Muscle of leg (tissue), 11 donors: ENCODE results near the gene SDK1. TPM values are rescaled to one million over a fixed set of nuclear protein-coding genes. Genes with fewer than 3 reads are reported as not detected.

ENCODE experiments used
- DNase-seq: peaks from one replicate; pipeline ENCODE4 v3.0.0; 2013
- H3K27ac ChIP-seq: one replicate; pipeline ENCODE4 v1.5.1; 2013; ENCODE audit warnings: mild to moderate bottlenecking, low read length, control low read depth
- H3K27me3 ChIP-seq: one replicate; pipeline ENCODE4 v1.6.1; 2013; ENCODE audit warnings: low read length; ENCODE audit not compliant: control insufficient read depth, insufficient read depth
- H3K36me3 ChIP-seq: one replicate; pipeline ENCODE4 v1.6.1; 2013; ENCODE audit warnings: low read length; ENCODE audit not compliant: control insufficient read depth, insufficient read depth
- H3K4me1 ChIP-seq: one replicate; pipeline ENCODE4 v1.6.1; 2013; ENCODE audit warnings: low read length; ENCODE audit not compliant: control insufficient read depth, insufficient read depth
- H3K4me3 ChIP-seq: one replicate; pipeline ENCODE4 v1.5.1; 2013; ENCODE audit warnings: low read length, control low read depth
- H3K9me3 ChIP-seq: replicated peaks from 2 replicates; pipeline ENCODE4 v1.6.1; 2013; ENCODE audit warnings: low read depth, low read length; ENCODE audit not compliant: control insufficient read depth
- WGBS: methylation state at CpG from one replicate; pipeline ENCODE4 v1.1.5; 2013; ENCODE audit warnings: missing lambda C conversion rate; ENCODE audit not compliant: insufficient coverage; 5-methylcytosine and 5-hydroxymethylcytosine counted together
- polyA plus RNA-seq, 8 donors: library from polyadenylated mRNA; unstranded; fragments of 120-200 nt; gene quantifications; one replicate each; pipeline versions ENCODE4 v1.2.1 to v1.2.3, GENCODE V29; 2013; ENCODE audit warnings: inconsistent platforms in 1 of 8, low replicate concordance in 1 of 8; ENCODE audit not compliant: insufficient read length in 8 of 8, insufficient read depth in 1 of 8
- total RNA-seq: library from RNA; stranded (reverse); fragments of 120-200 nt; gene quantifications from one replicate; pipeline ENCODE4 v1.2.4, GENCODE V29; 2013

The SDK1 gene
- total and polyA plus RNA-seq, 9 donors = 2.3 to 6.4 (median 3.6) TPM

DNA sequence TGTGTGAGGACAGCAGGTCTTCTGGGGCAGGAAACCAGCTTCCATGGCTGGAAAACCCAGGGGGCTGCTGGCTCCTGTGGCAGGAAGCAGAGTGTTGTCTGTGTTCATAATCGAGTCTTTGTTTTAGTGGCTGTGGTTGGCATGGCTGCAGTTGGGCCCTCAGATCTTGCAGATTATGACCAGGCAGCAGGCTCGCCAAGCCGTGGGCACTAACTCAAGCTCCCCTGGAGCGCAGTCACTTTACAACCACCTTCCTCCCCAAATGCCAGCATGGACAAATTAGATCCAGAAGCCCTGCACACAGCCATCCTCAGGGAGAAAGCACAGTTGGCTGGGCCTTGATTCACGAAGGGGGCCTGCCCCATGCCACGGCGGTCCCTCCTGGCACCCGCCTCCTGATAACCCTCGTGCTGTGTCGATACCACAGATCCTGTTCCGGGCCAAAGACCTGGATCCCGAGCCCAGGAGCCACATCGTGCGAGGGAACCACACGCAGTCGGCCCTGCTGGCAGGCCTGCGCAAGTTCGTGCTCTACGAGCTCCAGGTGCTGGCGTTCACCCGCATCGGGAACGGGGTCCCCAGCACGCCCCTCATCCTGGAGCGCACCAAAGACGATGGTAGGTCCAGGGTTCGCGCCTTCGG lies 828.5 kb downstream of the SDK1 start:
- H3K9me3 ChIP-seq = no peaks in the 10 kb centered on the region
- H3K4me3 ChIP-seq = no peak overlapping the region
- H3K36me3 ChIP-seq = no peaks in the 10 kb centered on the region
- peaks cover 15% of the 10 kb centered on the region for H3K4me1 ChIP-seq
- 90% methylated on average over 29 of the region's 29 CpGs for WGBS
- no peak overlapping the region for H3K27ac ChIP-seq
- peak; percentile 30 for DNase-seq
- H3K27me3 ChIP-seq = peaks cover 2% of the 10 kb centered on the region

DNA sequence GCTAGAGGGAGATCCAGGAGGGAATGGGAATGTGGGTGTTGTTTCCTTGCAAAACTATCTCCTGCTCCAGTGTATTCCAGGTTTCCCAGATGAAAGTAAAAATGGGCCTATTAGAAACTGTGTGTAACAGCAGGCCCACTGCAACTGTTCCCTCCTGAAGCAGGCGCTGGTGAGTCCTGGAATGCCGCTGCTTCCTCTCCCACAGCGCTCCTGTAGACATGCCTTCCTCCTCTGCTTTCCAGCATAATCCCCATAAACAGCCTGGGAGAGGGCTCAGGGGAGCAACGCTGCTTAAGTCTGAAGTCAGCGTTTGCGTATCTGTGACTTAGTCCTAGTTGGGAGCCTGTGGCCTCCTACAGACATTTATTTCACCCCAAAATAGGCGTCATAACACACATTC lies 830.0 kb downstream of the SDK1 start:
- Histone ChIP-seq H3K27ac (no peak overlapping the region), H3K4me3 (no peak overlapping the region), H3K4me1 (peaks cover 21% of the 10 kb centered on the region), H3K9me3 (no peaks in the 10 kb centered on the region), H3K36me3 (no peaks in the 10 kb centered on the region), H3K27me3 (peaks cover 2% of the 10 kb centered on the region)
- peak; percentile 47 for DNase-seq
- 35% methylated on average over 6 of the region's 7 CpGs for WGBS

DNA sequence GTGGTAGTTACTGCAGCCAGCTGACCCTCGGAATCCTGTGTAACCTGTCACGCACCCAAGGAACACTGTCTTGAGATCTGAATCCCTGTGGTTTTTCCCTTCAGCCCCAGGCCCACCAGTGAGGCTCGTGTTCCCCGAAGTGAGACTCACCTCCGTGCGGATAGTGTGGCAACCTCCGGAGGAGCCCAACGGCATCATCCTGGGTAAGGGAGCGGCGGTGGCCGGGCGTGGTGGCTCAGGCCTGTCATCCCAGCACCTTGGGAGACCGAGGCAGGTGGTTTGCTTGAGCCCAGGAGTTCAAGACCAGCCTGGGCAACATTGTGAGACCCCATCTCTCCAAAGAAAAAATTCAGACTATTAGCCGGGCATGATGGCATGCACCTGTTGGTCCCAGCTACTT lies 831.2 kb downstream of the SDK1 start:
- no peaks in the 10 kb centered on the region for H3K36me3 ChIP-seq
- 98% methylated on average over 12 of the region's 14 CpGs for WGBS
- no peak overlapping the region for H3K4me3 ChIP-seq
- peaks cover 2% of the 10 kb centered on the region for H3K27me3 ChIP-seq
- H3K27ac ChIP-seq = no peak overlapping the region
- no peaks in the 10 kb centered on the region for H3K9me3 ChIP-seq
- DNase-seq = no peak
- H3K4me1 ChIP-seq = peaks cover 21% of the 10 kb centered on the region

DNA sequence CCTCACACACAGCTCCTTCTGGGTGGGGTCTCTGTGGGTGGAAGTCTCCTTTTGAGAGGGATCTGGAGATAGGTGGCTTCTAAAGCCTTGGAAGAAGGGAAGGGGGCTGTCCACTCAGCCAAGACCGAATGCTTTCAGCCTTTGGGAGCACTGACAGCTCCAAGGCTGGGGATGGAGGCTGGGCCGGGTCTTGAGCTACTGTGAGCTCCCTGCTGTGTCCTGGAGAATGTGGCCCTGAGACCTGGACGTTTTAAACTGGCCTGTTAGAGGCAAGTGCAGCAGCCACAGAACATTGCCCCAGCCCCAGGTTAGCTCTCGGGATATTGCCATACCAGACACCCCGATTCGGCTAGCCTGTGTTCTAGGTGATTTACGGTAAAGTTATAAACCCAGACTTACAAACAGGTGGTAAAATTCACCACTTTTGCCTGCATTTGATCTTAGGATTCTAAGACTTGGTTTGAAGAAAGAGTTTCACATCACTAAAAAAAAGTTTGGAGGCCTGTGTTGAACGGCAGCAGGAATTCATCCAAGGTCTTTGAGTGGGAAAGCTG lies 832.5 kb downstream of the SDK1 start:
- peaks cover 2% of the 10 kb centered on the region for H3K27me3 ChIP-seq
- no peaks in the 10 kb centered on the region for H3K9me3 ChIP-seq
- H3K4me1 ChIP-seq = peaks cover 21% of the 10 kb centered on the region
- WGBS = 62% methylated on average over 7 of the region's 8 CpGs
- no peak overlapping the region for H3K4me3 ChIP-seq
- no peak for DNase-seq
- no peak overlapping the region for H3K27ac ChIP-seq
- H3K36me3 ChIP-seq = no peaks in the 10 kb centered on the region

DNA sequence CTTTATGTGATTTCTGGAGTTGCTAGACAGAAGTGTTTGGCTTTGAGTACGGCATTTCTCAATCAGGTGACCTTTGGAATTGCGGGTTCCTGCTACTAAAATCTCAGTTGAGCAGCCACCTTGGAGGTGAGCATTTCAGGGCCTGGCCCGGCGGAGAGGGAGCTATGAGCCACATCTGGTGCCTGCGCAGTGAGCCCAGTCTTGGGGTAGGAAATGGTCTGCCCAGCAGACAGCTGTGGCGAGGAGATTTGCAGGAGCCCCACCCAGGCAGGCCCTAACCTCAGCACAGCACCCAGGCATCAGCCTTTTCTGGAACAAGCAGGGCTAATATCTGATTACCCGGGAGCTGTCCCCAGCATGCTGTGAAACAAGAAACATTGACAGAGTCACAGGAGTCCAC lies 833.2 kb downstream of the SDK1 start:
- Histone ChIP-seq H3K9me3 (no peaks in the 10 kb centered on the region), H3K36me3 (no peaks in the 10 kb centered on the region), H3K4me1 (peaks cover 21% of the 10 kb centered on the region), H3K27ac (no peak overlapping the region), H3K27me3 (peaks cover 2% of the 10 kb centered on the region), H3K4me3 (no peak overlapping the region)
- 74% methylated on average over 6 of the region's 7 CpGs for WGBS
- DNase-seq = no peak

DNA sequence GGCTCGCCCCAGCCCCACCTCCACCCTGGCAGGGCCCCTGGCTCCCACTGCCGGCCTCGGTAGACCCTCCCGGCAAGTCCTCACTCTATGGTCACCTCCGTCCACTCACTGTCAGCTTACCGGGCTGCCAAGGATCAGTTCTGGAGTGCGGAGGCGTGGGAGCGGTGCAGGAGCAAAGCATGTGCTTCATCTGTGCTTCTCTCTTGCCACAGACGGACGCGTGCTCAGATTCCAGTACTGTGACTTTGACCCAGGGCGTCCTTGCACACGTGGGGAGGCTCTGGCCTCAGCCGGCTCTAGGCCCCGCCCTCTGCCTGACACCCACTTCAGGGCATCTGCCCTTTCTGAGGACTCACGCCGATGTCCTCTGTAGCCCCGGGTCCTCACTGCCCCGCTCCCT lies 833.6 kb downstream of the SDK1 start:
- Histone ChIP-seq H3K27ac (no peak overlapping the region), H3K36me3 (no peaks in the 10 kb centered on the region), H3K27me3 (peaks cover 2% of the 10 kb centered on the region), H3K4me1 (peaks cover 19% of the 10 kb centered on the region), H3K4me3 (no peak overlapping the region), H3K9me3 (no peaks in the 10 kb centered on the region)
- 70% methylated on average over 18 of the region's 20 CpGs for WGBS
- no peak for DNase-seq

DNA sequence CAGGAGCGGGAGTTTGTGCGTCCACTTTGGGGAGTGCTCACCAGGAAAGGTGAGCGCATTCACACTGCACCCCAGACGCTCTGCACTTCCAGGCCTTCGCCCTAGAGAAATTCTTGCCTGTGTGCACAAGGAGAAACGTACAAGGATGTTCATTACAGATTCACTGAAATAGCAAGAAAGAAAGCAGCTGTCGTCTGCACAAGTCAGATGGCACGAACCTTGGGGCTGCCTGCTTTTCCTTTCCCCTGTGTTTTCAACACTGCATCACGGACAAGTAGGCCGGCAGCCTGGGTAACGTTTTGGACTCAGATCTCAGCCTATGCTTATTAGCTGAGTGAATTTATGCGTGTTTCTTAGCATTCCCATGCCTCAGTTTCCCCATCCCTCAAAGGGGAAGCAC lies 834.2 kb downstream of the SDK1 start:
- no peak for DNase-seq
- Histone ChIP-seq H3K27me3 (peaks cover 1% of the 10 kb centered on the region), H3K36me3 (no peaks in the 10 kb centered on the region), H3K27ac (no peak overlapping the region), H3K9me3 (no peaks in the 10 kb centered on the region), H3K4me3 (no peak overlapping the region), H3K4me1 (peaks cover 16% of the 10 kb centered on the region)
- 70% methylated on average over 10 of the region's 12 CpGs for WGBS

DNA sequence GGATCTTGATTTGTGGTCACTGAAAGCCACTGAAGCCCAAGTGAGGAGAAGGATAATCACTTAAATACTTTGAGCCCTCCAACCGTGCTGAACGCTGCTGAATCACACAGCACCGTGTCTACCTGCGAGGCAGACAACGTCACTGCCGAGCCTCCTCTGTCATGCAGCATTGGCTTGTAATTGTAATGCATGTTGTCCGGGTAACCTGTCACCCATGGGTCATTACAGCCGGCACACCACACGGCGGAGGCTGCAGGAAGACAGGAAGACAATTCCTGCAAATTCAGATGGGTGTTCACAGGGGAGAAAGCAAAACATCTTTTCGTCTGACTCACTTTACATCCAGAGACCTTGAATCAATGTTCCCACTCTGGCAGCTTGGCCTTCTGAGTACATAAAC lies 835.0 kb downstream of the SDK1 start:
- no peak overlapping the region for H3K27ac ChIP-seq
- H3K36me3 ChIP-seq = no peaks in the 10 kb centered on the region
- no peaks in the 10 kb centered on the region for H3K9me3 ChIP-seq
- no peak for DNase-seq
- no peaks in the 10 kb centered on the region for H3K27me3 ChIP-seq
- 36% methylated on average over 9 of the region's 11 CpGs for WGBS
- H3K4me3 ChIP-seq = no peak overlapping the region
- peaks cover 14% of the 10 kb centered on the region for H3K4me1 ChIP-seq

DNA sequence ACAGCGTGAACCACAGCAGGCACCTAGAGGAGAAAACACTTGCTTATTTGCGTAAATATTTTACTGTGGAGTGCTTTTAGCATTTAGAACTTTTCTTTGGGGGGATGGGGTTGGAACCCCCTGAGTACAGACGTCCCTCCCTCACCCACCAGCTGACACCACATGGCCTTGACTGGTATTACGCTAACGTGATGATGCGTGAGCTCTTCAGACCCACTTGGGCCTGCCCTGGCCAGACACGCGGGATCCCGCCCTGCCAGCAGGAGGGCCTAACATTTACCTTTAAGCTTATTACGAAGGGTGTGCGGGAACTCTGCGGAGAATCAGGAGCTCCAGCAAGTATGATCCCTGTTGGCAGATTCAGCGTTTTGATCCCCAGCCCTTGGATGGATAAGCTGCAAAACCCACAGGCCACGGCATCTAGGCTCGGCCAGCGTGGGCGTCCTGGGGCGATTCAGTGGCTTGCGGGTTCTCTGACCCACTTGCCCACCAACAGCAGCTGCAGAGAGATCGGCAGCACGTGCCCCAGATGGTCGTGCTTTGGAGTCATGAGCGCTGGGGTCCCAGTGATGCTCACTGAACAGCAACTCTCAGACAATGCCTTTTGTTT lies 835.6 kb downstream of the SDK1 start:
- Histone ChIP-seq H3K27me3 (no peaks in the 10 kb centered on the region), H3K4me3 (no peak overlapping the region), H3K27ac (no peak overlapping the region), H3K9me3 (no peaks in the 10 kb centered on the region), H3K4me1 (peaks cover 14% of the 10 kb centered on the region), H3K36me3 (no peaks in the 10 kb centered on the region)
- WGBS = 87% methylated on average over 20 of the region's 23 CpGs
- DNase-seq = no peak

DNA sequence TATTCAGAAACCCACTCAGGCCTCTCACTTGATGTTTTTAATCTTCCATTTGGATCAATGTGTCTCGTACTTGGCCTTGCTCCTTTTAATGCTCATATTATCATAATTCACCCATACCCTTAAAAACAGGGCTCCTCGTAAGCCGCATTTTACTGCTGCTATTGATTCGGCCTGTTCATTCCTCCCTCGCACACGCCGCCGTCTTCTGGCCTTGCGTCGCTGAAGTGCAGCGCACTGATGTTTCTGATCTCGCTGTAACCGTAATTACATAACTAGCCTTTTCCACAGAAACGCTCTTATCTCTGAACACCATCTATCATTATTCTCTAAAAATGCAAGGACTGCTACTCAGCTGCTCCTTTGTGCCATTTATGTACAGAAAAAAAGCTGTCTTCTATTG lies 836.5 kb downstream of the SDK1 start:
- Histone ChIP-seq H3K27ac (no peak overlapping the region), H3K9me3 (no peaks in the 10 kb centered on the region), H3K36me3 (no peaks in the 10 kb centered on the region), H3K4me3 (no peak overlapping the region), H3K27me3 (no peaks in the 10 kb centered on the region), H3K4me1 (peaks cover 14% of the 10 kb centered on the region)
- WGBS = 96% methylated on average over 14 of the region's 14 CpGs
- no peak for DNase-seq
